Measurements from ENCODE around the gene ARAF. TPM values are rescaled to one million over a fixed set of nuclear protein-coding genes. Genes with fewer than 3 reads are reported as not detected.

The ARAF gene
- total RNA-seq, 1 experiment from 2014 or later: 31.1 TPM

DNA sequence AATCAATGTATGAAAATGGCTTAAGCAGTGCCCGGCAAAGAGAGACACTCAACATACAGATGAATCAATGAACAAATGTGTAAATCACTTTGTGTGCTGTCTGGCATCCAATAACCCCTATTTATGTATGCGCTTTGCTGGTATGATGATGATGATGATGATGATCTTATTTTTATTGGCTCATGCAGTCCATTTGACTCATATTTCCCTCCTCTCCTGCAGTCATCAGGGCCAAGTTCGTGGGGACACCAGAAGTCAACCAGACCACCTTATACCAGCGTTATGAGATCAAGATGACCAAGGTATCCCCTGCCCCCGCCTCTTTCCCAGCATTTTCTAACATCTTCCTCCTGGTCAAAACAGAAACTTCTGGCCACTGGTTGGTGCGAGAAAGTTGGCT is 23.7 kb downstream of the ARAF start:
- TF ChIP-seq, protein P1, sequence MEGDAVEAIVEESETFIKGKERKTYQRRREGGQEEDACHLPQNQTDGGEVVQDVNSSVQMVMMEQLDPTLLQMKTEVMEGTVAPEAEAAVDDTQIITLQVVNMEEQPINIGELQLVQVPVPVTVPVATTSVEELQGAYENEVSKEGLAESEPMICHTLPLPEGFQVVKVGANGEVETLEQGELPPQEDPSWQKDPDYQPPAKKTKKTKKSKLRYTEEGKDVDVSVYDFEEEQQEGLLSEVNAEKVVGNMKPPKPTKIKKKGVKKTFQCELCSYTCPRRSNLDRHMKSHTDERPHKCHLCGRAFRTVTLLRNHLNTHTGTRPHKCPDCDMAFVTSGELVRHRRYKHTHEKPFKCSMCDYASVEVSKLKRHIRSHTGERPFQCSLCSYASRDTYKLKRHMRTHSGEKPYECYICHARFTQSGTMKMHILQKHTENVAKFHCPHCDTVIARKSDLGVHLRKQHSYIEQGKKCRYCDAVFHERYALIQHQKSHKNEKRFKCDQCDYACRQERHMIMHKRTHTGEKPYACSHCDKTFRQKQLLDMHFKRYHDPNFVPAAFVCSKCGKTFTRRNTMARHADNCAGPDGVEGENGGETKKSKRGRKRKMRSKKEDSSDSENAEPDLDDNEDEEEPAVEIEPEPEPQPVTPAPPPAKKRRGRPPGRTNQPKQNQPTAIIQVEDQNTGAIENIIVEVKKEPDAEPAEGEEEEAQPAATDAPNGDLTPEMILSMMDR (conservative IDR thresholded peaks at IDR 0.05): no peak
- no peak for TF ChIP-seq EZH2 (IDR thresholded peaks at IDR 0.05; ENCODE audit: low read depth)
- CTCF ChIA-PET: no interaction called here
- Histone ChIP-seq H3K27ac (no peak overlapping the region), H3K9me2 (ENCODE audit: insufficient read depth) (no peaks in the 10 kb centered on the region), H2AFZ (no peak overlapping the region), H3K36me3 (ENCODE audit: low read depth) (no peaks in the 10 kb centered on the region), H3K4me2 (no peak overlapping the region), H3K4me3 (no peak overlapping the region), H3K9me3 (ENCODE audit: insufficient read depth, low read depth) (no peaks in the 10 kb centered on the region), H4K20me1 (ENCODE audit: insufficient read depth) (no peaks in the 10 kb centered on the region), H3K27me3 (ENCODE audit: insufficient read depth, low read depth) (no peaks in the 10 kb centered on the region), H3K4me1 (replicated peaks; ENCODE audit: insufficient read depth) (no peaks in the 10 kb centered on the region), H3F3A (ENCODE audit: insufficient read depth, low read depth) (no peaks in the 10 kb centered on the region), H3K79me2 (ENCODE audit: low read depth) (no peaks in the 10 kb centered on the region)
- no peak for DNase-seq
- POLR2A ChIA-PET (ENCODE audit: unreplicated experiment): no interaction called here
- intact Hi-C loops (cut with micrococcal nuclease; ENCODE audit: unreplicated experiment): no loop called here
- no TSS peak for BruUV-seq (replicated peaks)

- TF ChIP-seq EZH2 (IDR thresholded peaks at IDR 0.05; ENCODE audit: low read depth): no peak
- TF ChIP-seq, protein P1 (conservative IDR thresholded peaks at IDR 0.05): no peak
- no peak for DNase-seq
- CTCF ChIA-PET: no interaction called here
- Histone ChIP-seq H3K36me3 (ENCODE audit: low read depth) (no peaks in the 10 kb centered on the region), H3K9me3 (ENCODE audit: insufficient read depth, low read depth) (no peaks in the 10 kb centered on the region), H3K27me3 (ENCODE audit: insufficient read depth, low read depth) (no peaks in the 10 kb centered on the region), H3K79me2 (ENCODE audit: low read depth) (no peaks in the 10 kb centered on the region), H3K9me2 (ENCODE audit: insufficient read depth) (no peaks in the 10 kb centered on the region), H4K20me1 (ENCODE audit: insufficient read depth) (no peaks in the 10 kb centered on the region), H3K4me3 (no peak overlapping the region), H3K4me1 (replicated peaks; ENCODE audit: insufficient read depth) (no peaks in the 10 kb centered on the region), H3F3A (ENCODE audit: insufficient read depth, low read depth) (no peaks in the 10 kb centered on the region), H3K4me2 (no peak overlapping the region), H3K27ac (no peak overlapping the region), H2AFZ (no peak overlapping the region)
- POLR2A ChIA-PET (ENCODE audit: unreplicated experiment): no interaction called here
- no TSS peak for BruUV-seq (replicated peaks)
- intact Hi-C loops (cut with micrococcal nuclease; ENCODE audit: unreplicated experiment): no loop called here
Measured at GRCh38 chrX:47585273-47585672, 24.3 kb downstream of the ARAF start.

GRCh38 chrX:47586043-47586787 is 25.2 kb downstream of the ARAF start:
- Histone ChIP-seq H3K4me1 (replicated peaks; ENCODE audit: insufficient read depth) (no peaks in the 10 kb centered on the region), H3K79me2 (ENCODE audit: low read depth) (no peaks in the 10 kb centered on the region), H3K4me2 (no peak overlapping the region), H3K36me3 (ENCODE audit: low read depth) (no peaks in the 10 kb centered on the region), H3K9me3 (ENCODE audit: insufficient read depth, low read depth) (no peaks in the 10 kb centered on the region), H3K9me2 (ENCODE audit: insufficient read depth) (no peaks in the 10 kb centered on the region), H3K27ac (no peak overlapping the region), H3F3A (ENCODE audit: insufficient read depth, low read depth) (no peaks in the 10 kb centered on the region), H4K20me1 (ENCODE audit: insufficient read depth) (no peaks in the 10 kb centered on the region), H3K27me3 (ENCODE audit: insufficient read depth, low read depth) (no peaks in the 10 kb centered on the region), H3K4me3 (no peak overlapping the region), H2AFZ (no peak overlapping the region)
- TF ChIP-seq, protein P1 (conservative IDR thresholded peaks at IDR 0.05): no peak
- TF ChIP-seq EZH2 (IDR thresholded peaks at IDR 0.05; ENCODE audit: low read depth): no peak
- POLR2A ChIA-PET (ENCODE audit: unreplicated experiment): no interaction called here
- intact Hi-C loops (cut with micrococcal nuclease; ENCODE audit: unreplicated experiment): no loop called here
- BruUV-seq (replicated peaks): no TSS peak
- no peak for DNase-seq
- CTCF ChIA-PET: no interaction called here
